Measurements from ENCODE around the gene OTUD6A. TPM values are rescaled to one million over a fixed set of nuclear protein-coding genes. Genes with fewer than 3 reads are reported as not detected.

OTUD6A gene
- polyA plus RNA-seq, 3 donors: not detected

Other genes starting within 250 kb of the OTUD6A start
- gene AWAT2, start 12.5 kb upstream of the OTUD6A start, polyA plus RNA-seq (ENCODE audit: insufficient read length in 3 of 3): not detected
- gene IGBP1, start 71.0 kb downstream of the OTUD6A start, polyA plus RNA-seq (ENCODE audit: insufficient read length in 3 of 3): 100 to 1,000 TPM; 115 to 121 (median 117) TPM
- not detected for gene DGAT2L6, start 115.0 kb downstream of the OTUD6A start, polyA plus RNA-seq (ENCODE audit: insufficient read length in 3 of 3)
- gene AWAT1, start 172.2 kb downstream of the OTUD6A start, polyA plus RNA-seq (ENCODE audit: insufficient read length in 3 of 3): not detected
- gene P2RY4, start 197.7 kb downstream of the OTUD6A start, polyA plus RNA-seq (ENCODE audit: insufficient read length in 3 of 3): under 1 TPM in 2 of 3 donors, not detected in 1; 0.16 to 0.18 TPM
- gene ARR3, start 205.9 kb downstream of the OTUD6A start, polyA plus RNA-seq (ENCODE audit: insufficient read length in 3 of 3): under 1 TPM; 0.20 to 0.50 (median 0.43) TPM
- gene RAB41, start 219.7 kb downstream of the OTUD6A start, polyA plus RNA-seq (ENCODE audit: insufficient read length in 3 of 3): 1 to 10 TPM in 1 of 3 donors, under 1 TPM in 2; 0.86 to 1.0 (median 0.93) TPM
- 10 to 100 TPM; 63.1 to 67.8 (median 64.0) TPM for gene PDZD11, start 227.5 kb downstream of the OTUD6A start, polyA plus RNA-seq (ENCODE audit: insufficient read length in 3 of 3)
- gene KIF4A, start 227.6 kb downstream of the OTUD6A start, polyA plus RNA-seq (ENCODE audit: insufficient read length in 3 of 3): 10 to 100 TPM; 17.6 to 20.1 (median 18.2) TPM